GM12872 (cell line): ENCODE data around the gene ARAP3.

Experiments
- TF ChIP-seq, protein P1 (sequence below): IDR thresholded peaks from 3 replicates; pipeline ENCODE4 v1.5.1; 2011; ENCODE audit warnings: low read depth, mild to moderate bottlenecking, low read length, moderate library complexity; ENCODE audit not compliant: insufficient read depth

The ARAP3 gene

DNA sequence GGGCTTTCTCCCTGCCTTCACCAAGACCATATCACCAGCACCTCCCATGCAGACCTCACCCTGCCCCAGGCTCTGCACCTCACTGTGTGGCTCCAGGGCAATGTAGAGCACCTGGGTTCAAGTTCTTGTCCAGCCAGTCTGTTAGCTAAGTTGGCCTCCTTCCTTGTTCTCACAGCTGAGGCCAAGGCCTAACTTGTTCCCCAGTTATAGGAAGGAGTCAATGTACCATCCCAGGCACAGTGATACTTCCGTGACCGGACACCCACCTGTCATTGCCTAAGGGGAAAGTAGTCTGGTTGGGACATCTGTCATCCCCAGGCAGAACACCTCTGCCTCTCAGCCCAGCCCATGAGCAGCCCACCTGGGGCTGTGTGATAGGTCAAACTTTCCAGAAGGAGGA is 14.4 kb upstream of the ARAP3 start:
- TF ChIP-seq, protein P1, sequence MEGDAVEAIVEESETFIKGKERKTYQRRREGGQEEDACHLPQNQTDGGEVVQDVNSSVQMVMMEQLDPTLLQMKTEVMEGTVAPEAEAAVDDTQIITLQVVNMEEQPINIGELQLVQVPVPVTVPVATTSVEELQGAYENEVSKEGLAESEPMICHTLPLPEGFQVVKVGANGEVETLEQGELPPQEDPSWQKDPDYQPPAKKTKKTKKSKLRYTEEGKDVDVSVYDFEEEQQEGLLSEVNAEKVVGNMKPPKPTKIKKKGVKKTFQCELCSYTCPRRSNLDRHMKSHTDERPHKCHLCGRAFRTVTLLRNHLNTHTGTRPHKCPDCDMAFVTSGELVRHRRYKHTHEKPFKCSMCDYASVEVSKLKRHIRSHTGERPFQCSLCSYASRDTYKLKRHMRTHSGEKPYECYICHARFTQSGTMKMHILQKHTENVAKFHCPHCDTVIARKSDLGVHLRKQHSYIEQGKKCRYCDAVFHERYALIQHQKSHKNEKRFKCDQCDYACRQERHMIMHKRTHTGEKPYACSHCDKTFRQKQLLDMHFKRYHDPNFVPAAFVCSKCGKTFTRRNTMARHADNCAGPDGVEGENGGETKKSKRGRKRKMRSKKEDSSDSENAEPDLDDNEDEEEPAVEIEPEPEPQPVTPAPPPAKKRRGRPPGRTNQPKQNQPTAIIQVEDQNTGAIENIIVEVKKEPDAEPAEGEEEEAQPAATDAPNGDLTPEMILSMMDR = no peak

DNA sequence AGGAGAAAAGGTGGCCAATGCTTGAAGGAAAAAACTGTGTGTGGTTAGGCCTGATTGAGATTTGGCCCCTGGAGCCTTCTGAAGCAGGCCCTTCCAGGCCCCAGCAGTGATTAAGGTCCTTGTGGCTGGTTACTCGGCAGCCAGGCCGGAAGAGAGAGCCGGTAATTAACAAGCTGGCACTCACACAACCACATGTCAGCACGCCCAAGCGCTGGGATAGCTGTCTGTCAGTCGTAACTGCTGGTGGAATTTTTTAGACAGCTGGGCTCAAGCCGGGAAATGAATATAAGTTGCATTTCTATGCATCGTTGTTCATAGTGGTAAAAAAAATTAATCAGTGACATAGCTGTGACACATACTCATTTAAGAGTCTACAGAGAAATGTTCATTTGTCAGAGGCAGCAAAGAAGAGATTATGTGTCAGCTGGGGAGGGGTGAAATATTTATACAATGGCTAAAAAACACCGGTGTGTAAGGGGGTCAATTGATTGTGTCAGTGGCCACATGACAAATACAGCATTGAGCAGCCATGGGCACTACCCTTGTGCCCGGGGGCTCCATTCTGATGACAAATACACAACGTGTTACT is 13.7 kb upstream of the ARAP3 start:
- TF ChIP-seq, protein P1 = no peak

DNA sequence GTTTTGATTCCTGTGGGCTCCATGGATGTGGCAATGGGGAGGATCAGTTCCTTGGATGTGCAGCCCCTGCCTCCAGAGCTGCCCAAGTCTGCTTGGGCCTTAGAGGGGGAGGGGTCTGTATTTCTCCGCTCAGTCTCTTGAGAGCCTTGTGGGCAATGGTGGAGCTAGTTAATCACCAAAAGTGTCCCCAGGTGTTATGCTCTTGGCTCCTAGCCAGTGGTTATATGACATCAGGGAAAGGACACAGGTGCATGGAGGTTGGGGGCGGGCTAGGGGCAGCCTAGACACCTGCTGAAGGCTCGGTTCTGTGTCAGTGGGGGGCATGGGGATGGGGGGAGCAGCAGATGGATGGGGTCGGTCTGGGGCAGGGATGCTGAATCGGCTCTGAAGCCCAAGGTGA is 12.4 kb upstream of the ARAP3 start:
- TF ChIP-seq, protein P1 = no peak

DNA sequence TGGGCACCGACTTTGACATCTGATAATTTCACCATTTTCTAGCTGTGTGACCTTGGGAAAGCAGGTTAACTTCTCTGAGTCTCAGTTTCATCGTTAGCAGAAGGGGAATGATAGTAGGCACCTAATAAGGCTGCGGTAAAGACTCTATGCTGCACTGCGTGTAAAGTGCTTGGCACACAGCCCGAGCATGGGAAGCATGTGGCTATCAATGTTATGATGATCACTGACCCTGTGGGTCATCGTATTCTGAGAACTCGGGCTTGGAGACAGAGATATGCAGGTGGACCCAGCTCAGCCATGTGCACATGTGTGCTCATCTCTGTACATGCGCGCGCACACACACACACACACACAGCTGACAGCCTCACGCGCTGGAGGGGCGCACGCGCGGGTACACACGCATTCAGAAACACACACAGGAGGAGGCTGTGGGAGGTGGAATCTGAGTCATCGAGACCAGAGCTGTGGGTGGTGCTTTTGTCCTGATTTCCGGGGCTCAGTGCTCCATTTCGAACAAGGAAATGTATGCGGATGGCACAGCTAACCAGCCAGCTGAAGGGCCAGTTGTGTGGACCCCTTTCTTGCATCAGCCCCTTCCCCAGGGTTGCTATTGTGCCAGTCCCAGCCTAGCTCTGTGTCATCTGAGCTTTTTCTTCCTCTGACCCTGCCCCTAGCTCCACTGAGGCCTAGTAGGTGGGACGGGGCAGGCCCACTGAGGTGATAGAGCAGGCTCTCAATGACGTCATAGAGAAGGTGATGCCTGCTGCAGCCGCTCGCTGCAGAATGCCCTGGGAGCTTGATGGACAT is 11.1 kb upstream of the ARAP3 start:
- TF ChIP-seq, protein P1 = no peak

DNA sequence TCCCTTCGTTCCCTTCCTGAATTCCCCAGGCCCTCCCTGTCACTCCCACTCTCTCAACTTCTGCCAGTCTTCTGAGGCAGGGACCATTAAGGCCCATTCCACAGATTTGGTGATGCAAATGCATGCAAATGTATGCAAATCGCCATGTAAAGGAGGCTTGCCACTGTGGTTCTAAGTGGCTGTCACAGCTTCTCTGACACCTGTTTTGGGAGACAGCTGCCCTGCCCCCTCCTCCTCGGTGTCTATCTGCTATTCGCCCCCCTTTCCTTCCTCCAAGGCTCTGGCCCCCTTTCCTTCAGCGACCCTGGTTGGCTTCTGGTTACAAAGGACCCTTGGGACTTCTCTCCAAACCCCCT is 10.5 kb upstream of the ARAP3 start:
- TF ChIP-seq, protein P1 = no peak

DNA sequence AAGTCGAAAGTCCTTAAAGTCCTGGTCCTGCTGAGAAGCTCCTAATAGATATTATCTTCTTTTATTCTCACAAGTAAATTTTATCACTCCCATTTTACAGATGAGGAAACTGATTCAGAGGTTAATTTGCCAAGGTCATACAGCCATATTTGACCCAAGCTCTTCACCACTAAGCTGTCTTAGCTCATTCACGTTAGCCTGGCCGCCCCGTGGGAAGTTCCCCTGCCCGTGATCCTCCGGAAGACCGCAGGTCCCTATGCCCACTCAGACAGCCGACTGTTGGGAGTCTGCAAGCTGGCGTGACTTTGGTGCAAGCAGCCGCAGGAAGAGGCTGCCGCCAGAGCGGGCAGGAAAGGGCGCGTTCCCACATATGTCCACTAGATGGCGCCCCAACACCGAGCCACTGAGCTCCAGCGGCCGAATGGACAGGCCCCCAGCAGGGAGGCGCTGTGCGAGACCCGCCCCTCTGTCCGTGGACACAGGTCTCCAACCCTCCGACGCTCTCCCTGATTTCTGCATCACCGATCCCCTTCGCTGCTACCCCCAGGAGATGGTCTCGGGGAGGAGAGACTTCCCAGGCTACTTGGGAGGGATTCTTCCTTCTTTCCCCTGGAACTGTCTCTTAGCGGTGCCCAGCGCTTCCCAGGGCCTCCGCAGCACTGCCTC is 10.0 kb upstream of the ARAP3 start:
- TF ChIP-seq, protein P1 = peak; percentile 98

DNA sequence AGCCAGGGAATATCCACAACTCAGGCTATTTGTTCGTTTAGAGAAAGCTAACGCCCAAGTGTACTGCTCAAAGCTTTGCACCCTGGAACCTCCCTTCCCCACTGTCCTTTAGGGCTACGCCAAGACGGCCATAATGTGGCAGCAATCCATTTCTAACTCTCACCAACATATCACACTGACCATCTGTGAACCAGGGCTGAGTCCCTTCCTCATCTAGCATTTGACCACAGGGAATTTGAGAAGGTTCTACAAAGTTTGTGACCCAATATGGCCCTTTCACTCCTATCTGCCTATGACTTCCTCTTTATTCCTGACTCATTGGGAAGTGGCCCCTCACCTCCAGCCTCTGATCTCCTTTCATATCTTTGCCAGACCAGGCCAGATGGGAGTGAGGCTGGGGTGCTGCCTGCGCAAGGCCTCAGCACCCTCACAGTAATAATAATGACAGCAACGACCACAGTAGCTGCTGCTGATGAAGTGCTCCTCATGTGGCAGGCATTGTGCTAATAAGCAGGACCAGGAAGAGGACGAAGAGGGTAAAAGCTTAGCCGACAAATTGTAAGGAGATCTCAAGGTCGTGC is 9.3 kb upstream of the ARAP3 start:
- TF ChIP-seq, protein P1 = no peak
